SKM-1 (cell line): Measurements from ENCODE around the gene ECHDC1.
"Not testable (repeated sequence)": the region's sequence is repeated elsewhere in the genome, so short reads cannot be mapped to it uniquely, and the experiment has no call there.

Experiments
- DNase-seq: peaks from one replicate; lab custom pipeline; 2025; ENCODE audit not compliant: unreplicated experiment; lab: John Stamatoyannopoulos, UW

Gene ECHDC1

GRCh38 chr6:127342946-127343808 lies at the start of gene ECHDC1:
Gene ECHDC1, minus strand, starts transcription at chr6:127343609. Its CDS starts 12,581 bp downstream, at chr6:127331028.
- peak; percentile 64 for DNase-seq

DNA sequence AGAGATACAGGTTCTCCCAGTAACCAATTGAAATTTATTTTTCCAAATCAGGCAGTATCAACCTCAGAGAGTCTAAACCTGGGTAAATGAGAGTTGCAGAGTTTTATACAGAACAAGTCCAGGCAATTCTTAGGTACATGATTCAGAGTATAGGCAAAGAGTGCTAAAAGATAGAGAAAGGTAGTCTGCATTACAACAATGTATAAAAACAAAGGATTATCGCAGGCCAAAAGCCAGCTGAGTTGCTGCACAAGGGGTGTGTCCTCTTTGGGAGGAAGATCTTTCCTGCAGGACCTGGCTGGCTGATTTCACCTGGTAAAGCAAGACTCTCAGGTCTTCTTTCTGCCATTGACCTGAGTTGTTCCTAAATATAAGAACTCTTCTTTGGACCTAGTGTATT lies 48.9 kb upstream of the ECHDC1 start:
- no peak for DNase-seq

DNA sequence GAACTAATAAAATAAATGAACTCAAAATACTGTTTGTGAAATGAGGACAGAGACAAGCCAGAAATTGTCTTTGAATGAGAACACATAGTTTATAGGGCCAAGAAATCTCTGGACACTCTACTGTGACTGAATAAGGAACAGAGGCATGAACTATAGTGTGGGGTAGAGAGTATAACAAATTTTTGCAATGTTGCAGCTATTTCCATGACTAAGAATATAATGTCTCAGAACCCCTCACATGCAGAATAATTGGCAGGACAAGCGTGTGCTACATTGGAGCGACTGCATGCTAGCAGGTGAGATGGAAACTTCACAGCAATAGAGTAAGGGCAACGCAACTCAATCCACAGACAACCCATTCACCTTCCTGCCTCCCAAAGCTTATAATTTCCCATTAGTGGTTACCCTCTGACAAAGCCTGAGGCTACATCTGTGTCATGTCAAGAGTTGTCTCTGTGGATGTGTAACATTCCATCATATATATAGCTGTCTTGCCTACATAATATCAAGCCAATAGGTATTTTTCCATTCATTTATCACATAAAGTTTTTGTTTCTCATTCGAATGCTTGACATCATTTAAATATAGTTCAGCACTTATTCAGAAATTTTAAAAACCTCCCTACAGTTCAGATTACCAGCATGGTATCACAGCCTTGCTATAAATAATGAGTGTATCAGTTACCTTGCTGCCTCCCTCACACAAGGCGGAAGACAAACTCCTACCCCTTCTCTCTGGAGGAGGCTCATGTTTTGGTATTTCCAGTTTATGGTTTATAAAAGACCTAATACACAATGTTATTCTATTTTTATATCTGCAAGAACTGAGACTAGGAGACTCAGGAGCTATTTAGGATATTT lies 47.9 kb upstream of the ECHDC1 start:
- no peak for DNase-seq

GRCh38 chr6:127389706-127390105 lies 46.3 kb upstream of the ECHDC1 start:
- no peak for DNase-seq

- DNase-seq, result no peak
These were observed 42.4 kb upstream of the ECHDC1 start for GRCh38 chr6:127385668-127386430.

GRCh38 chr6:127384848-127385247 lies 41.4 kb upstream of the ECHDC1 start:
- DNase-seq, result not testable (repeated sequence)

GRCh38 chr6:127383988-127384387 lies 40.6 kb upstream of the ECHDC1 start:
- DNase-seq, result no peak

GRCh38 chr6:127382413-127382812 lies 39.0 kb upstream of the ECHDC1 start:
- DNase-seq, result no peak

GRCh38 chr6:127381384-127381783 lies 38.0 kb upstream of the ECHDC1 start:
- DNase-seq, result peak; percentile 51

GRCh38 chr6:127376685-127377084 lies 33.3 kb upstream of the ECHDC1 start:
- DNase-seq, result no peak

DNA sequence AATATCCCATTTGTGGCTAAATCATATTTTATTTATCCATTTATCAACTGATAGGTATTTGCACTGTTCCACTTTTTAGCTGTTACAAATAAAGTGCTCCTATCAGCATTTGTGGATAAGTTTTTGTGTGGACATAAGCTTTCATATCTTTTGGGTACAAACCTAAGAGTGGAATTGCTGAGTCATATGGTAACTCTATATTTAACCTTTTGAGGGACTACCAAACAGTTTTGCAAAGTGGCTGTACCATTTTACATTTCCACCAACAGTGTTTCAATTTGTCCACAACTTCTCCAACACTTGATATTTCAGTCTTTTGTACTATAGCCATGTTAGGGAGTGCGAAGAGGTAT lies 23.6 kb upstream of the ECHDC1 start:
- DNase-seq, result no peak

DNA sequence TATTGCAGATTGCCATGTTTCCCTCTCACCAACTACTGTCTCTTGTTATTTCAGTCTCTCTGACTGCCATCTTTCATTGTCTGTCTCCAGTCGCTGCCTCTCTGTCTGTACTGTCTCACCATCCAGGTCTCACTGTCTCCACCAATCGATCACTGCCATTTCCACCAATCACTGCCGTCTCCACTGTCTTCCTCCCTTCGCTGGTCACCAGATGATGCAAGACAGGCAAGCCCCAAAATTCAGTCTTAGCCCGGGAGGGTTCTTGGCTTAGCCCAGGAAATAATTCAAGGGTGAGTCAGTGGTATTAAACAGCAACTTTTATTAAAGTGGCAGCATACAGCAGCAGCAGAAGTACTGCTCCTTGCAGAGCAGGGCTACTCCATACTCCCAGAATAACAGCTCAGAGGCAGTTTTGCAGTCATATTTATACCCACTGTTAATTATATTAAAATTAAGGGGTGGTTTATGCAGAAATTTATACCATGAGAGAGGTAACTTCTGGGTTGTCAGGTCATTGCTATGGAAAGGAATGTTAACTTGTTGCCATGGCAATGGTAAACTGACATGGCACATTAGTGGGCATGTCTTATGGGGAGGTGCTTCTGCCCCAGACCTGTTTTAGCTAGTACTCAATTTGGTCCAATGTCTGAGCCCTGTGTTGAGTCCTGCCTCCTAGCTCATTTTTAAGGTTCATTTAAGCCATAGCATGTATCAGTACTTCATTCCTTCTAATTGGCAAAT lies 23.0 kb upstream of the ECHDC1 start:
- DNase-seq, result no peak

GRCh38 chr6:127365874-127366273 lies 22.5 kb upstream of the ECHDC1 start:
- DNase-seq, result no peak

- DNase-seq, result peak; percentile 64
These were observed 9.1 kb upstream of the ECHDC1 start for GRCh38 chr6:127352524-127352923.

GRCh38 chr6:127349980-127350379 lies 6.6 kb upstream of the ECHDC1 start:
- no peak for DNase-seq

GRCh38 chr6:127348028-127348661 lies 4.7 kb upstream of the ECHDC1 start:
- no peak for DNase-seq

DNA sequence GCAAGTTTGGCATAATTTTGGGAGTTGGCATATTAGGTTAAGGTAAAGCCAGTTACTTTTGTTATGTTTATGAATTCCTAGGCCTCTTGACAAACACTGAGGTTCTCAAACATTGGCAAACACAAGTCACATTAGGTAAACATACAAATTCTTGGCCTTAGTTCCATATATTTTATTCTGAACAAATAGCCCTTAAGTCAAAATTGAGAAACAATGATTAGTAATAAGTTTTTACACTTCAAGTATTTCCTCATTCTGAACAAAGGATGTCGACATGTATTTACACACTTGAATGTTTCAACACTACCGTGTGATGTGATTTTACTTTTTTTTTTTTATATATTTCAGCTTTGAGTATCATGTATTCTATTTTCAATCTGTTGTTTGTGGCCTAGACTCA lies 3.8 kb upstream of the ECHDC1 start:
- no peak for DNase-seq

DNA sequence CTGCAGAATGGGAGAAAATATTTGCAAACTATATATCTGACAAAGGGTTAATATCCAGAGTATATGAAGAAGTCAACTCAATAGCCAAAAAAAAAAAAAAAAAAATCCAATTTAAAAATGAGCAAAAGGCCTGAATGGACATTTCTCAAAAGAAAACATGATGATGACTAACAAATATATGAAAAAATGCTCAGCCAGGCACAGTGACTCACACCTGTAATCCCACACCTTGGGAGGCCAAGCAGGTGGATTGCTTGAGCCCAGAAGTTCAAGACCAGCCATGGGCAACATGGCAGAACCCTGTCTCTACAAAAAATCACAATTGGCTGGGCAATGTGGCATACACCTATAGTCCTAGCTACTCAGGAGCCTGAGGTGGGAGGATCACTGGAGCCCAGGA lies 2.1 kb upstream of the ECHDC1 start:
- DNase-seq, result no peak

DNA sequence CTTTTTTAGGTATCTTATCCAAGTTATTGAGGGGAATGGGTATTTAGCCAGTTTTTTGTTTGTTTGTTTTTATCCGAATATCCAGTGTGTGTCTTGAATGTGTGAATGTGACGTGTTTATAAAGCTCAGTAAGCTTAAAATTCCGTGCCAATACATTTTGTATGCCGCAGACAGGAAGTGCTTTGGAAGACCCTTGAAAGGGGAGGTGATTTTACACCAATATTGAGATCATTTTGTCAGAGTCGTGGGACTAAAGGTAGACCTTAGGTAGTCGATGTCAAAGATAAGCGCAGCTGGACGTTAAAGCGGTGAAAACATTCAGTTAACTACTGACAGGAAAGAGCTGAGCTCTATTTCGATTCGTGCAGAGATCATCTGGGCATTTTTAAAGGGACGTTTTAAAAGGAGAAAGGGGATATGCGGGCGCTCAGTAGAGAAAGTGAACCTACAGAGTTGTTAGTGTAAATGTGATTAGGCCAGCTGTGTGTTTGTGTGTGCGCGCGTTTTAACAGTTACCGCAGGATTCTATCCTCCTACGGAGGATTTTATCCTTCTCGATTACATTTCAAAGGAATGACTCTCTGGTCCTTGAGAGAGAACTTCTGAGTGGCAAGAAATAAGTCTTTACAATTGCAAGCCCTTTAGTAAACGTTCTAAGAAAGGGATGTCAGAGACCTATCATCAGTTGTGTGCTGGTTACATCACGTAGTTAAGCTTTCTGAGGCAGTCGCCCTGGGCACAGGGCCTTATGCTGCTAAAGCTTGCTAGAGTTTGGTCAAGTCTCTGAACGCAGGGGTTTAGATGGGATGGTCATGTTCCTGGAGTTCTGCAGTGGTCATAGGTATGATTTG lies 625 bp upstream of the ECHDC1 start:
- DNase-seq, result no peak
